ENCODE measurements around the gene ST6GAL1. TPM values are rescaled to one million over a fixed set of nuclear protein-coding genes. Genes with fewer than 3 reads are reported as not detected.

ST6GAL1 gene
- total and polyA plus RNA-seq, 7 donors = 5.4 to 60.5 (median 10.0) TPM

DNA sequence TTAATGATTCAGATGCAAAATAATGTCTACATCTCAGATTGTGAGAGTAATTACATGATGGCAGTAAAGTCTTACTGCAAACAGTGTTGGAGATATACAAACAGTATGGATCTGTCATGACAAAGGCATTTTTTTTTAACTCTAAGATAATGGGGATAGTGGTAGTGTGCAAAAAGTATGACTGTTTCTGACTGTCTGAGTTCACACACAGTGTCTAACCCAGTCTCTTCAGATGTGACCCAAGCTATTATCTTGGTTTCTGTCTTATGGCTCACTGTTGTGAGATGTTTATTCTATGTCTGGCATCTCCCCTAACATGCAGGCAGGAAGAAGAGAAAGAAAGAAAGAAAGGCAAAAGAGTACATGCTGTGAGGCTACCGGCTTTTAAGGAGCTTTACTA is 191.9 kb downstream of the ST6GAL1 start:
- 94 to 96% methylated on average over 1 of the region's 1 CpG for WGBS, 2 donors
- DNase-seq = no peak
- intact Hi-C loops (cut with DNase I) = no loop called here
- TF ChIP-seq POLR2AphosphoS5 (IDR thresholded peaks at IDR 0.05) (no peak), POLR2A (IDR thresholded peaks at IDR 0.05) (no peak), EP300 (IDR thresholded peaks at IDR 0.05) (no peak)
- TF ChIP-seq, protein P1, sequence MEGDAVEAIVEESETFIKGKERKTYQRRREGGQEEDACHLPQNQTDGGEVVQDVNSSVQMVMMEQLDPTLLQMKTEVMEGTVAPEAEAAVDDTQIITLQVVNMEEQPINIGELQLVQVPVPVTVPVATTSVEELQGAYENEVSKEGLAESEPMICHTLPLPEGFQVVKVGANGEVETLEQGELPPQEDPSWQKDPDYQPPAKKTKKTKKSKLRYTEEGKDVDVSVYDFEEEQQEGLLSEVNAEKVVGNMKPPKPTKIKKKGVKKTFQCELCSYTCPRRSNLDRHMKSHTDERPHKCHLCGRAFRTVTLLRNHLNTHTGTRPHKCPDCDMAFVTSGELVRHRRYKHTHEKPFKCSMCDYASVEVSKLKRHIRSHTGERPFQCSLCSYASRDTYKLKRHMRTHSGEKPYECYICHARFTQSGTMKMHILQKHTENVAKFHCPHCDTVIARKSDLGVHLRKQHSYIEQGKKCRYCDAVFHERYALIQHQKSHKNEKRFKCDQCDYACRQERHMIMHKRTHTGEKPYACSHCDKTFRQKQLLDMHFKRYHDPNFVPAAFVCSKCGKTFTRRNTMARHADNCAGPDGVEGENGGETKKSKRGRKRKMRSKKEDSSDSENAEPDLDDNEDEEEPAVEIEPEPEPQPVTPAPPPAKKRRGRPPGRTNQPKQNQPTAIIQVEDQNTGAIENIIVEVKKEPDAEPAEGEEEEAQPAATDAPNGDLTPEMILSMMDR (IDR thresholded peaks at IDR 0.05) = no peak
- H3K4me1 ChIP-seq = no peaks in the 10 kb centered on the region
- no peak overlapping the region for H3K27ac ChIP-seq
- no peaks in the 10 kb centered on the region for H3K27me3 ChIP-seq
- H3K4me3 ChIP-seq = no peak overlapping the region
- no peaks in the 10 kb centered on the region for H3K36me3 ChIP-seq
- no peaks in the 10 kb centered on the region for H3K9me3 ChIP-seq

DNA sequence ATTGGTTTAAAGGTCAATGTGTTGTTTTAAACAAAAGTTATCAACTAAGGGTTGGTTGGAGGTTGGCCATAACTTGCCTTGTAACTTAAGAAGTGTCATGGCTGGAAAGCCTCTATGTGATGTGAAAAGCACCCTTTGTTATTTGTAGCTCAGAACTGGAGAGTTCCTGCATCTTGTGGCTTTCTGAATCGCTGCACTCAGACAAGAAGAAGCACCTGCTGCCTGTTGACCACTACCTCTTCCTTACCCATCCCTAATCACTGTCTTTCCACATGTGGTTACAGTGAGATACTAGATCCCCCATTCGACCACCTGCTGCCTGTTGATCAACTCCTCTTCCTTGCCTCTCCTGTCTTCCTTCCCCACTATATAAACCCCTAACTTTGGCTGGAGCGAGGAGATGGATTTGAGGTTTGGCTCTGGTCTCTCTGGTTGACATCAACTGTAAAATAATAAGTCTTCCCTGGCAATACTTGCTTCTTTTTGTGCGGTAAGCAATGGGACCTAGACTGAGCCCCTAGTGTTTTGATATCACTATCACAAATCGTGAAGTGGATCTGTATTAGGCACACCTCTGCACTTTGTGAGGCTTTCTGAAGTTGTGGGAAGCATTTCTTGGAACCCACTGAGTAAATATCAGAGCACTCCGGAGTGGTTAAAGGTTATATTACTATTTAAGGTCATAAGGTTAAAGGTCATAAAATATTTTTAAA is 195.1 kb downstream of the ST6GAL1 start:
- TF ChIP-seq, protein P1 (IDR thresholded peaks at IDR 0.05) = no peak
- no peak for TF ChIP-seq POLR2AphosphoS5 (IDR thresholded peaks at IDR 0.05)
- TF ChIP-seq POLR2A (IDR thresholded peaks at IDR 0.05) = no peak
- TF ChIP-seq EP300 (IDR thresholded peaks at IDR 0.05) = no peak
- WGBS, 2 donors = 76 to 83% methylated on average over 6 of the region's 6 CpGs
- Histone ChIP-seq H3K27ac (no peak overlapping the region), H3K4me3 (no peak overlapping the region), H3K27me3 (no peaks in the 10 kb centered on the region), H3K9me3 (no peaks in the 10 kb centered on the region), H3K4me1 (no peaks in the 10 kb centered on the region), H3K36me3 (no peaks in the 10 kb centered on the region)
- intact Hi-C loops (cut with DNase I) = no loop called here
- DNase-seq = no peak

Other genes with a start within 250 kb of the ST6GAL1 start
- gene KNG1, start 213.2 kb upstream of the ST6GAL1 start, total RNA-seq = not detected
- 1 to 10 TPM in 1 of 3 donors, under 1 TPM in 1, not detected in 1; 0.35 to 1.2 TPM for gene KNG1, start 213.2 kb upstream of the ST6GAL1 start, polyA plus RNA-seq
- 1,000 to 10,000 TPM in 1 of 4 donors, 100 to 1,000 TPM in 3; 632 to 1,010 (median 767) TPM for gene EIF4A2, start 146.9 kb upstream of the ST6GAL1 start, total RNA-seq
- gene EIF4A2, start 146.9 kb upstream of the ST6GAL1 start, polyA plus RNA-seq = 100 to 1,000 TPM; 305 to 428 (median 372) TPM
- 10 to 100 TPM in 3 of 4 donors, 1 to 10 TPM in 1; 8.7 to 26.6 (median 18.5) TPM for gene RFC4, start 124.0 kb upstream of the ST6GAL1 start, total RNA-seq
- gene RFC4, start 124.0 kb upstream of the ST6GAL1 start, polyA plus RNA-seq = 10 to 100 TPM; 13.9 to 30.3 (median 14.4) TPM
- 10 to 100 TPM in 1 of 4 donors, under 1 TPM in 3; 0.54 to 53.5 (median 0.83) TPM for gene ADIPOQ, start 87.8 kb upstream of the ST6GAL1 start, total RNA-seq
- 10 to 100 TPM in 1 of 3 donors, 1 to 10 TPM in 1, not detected in 1; 1.8 to 25.3 TPM for gene ADIPOQ, start 87.8 kb upstream of the ST6GAL1 start, polyA plus RNA-seq
- gene RPL39L, start 209.0 kb downstream of the ST6GAL1 start, total RNA-seq = 10 to 100 TPM; 15.7 to 27.7 (median 25.1) TPM
- 10 to 100 TPM in 1 of 3 donors, 1 to 10 TPM in 2; 8.4 to 20.6 (median 8.8) TPM for gene RPL39L, start 209.0 kb downstream of the ST6GAL1 start, polyA plus RNA-seq